Mammary epithelial cell (primary cell): ENCODE results near the gene FAM184A.

Source experiments
- EZH2 ChIP-seq: IDR thresholded peaks from 2 replicates; pipeline ENCODE4 v1.6.1; 2012; ENCODE audit warnings: low read length, inconsistent platforms, borderline replicate concordance
- TF ChIP-seq, protein P1 (sequence below), 2 donors: IDR thresholded peaks in 1 of 2; conservative IDR thresholded peaks in 1 of 2; 2 replicates each; pipeline ENCODE4 v1.5.1; 2011 to 2012; ENCODE audit warnings: inconsistent platforms in 2 of 2, low read length in 2 of 2, mild to moderate bottlenecking in 2 of 2, control low read depth in 1 of 2, low read depth in 1 of 2; ENCODE audit not compliant: insufficient read depth in 1 of 2; ENCODE audit errors: extremely low read depth in 1 of 2

GRCh38 chr6:118993803-118994251 is 84.6 kb downstream of the FAM184A start:
- TF ChIP-seq, protein P1, sequence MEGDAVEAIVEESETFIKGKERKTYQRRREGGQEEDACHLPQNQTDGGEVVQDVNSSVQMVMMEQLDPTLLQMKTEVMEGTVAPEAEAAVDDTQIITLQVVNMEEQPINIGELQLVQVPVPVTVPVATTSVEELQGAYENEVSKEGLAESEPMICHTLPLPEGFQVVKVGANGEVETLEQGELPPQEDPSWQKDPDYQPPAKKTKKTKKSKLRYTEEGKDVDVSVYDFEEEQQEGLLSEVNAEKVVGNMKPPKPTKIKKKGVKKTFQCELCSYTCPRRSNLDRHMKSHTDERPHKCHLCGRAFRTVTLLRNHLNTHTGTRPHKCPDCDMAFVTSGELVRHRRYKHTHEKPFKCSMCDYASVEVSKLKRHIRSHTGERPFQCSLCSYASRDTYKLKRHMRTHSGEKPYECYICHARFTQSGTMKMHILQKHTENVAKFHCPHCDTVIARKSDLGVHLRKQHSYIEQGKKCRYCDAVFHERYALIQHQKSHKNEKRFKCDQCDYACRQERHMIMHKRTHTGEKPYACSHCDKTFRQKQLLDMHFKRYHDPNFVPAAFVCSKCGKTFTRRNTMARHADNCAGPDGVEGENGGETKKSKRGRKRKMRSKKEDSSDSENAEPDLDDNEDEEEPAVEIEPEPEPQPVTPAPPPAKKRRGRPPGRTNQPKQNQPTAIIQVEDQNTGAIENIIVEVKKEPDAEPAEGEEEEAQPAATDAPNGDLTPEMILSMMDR (conservative IDR thresholded peaks at IDR 0.05 in 1 of 2, IDR thresholded peaks at IDR 0.05 in 1 of 2; ENCODE audit: extremely low read depth in 1 of 2, insufficient read depth in 1 of 2, low read depth in 1 of 2, low read length in 2 of 2), result no peak
- no peak for TF ChIP-seq EZH2
